HEK293 (cell line): ENCODE measurements around the gene NUDT4.

Source experiments
- CTCF ChIA-PET: fragments of 350-600 bp; formaldehyde crosslinking; extraction: SDS; loops from one replicate; lab custom pipeline; 2021; ENCODE audit warnings: antibody characterized with exemption; lab: Yijun Ruan, JAX
- POLR2A ChIA-PET: fragments of 300-600 bp; formaldehyde crosslinking; extraction: SDS; loops from one replicate; lab custom pipeline; 2020; ENCODE audit warnings: antibody characterized with exemption, inconsistent platforms; lab: Yijun Ruan, JAX
- H3K27ac ChIP-seq: fragments of 200-500 bp; sonication (Bioruptor generic); 2 replicates; pipeline ENCODE4 v1.5.1; 2014; ENCODE audit warnings: low read depth, low read length, control low read depth, inconsistent platforms; ENCODE audit errors: extremely low read depth
- H3K36me3 ChIP-seq, 2 experiments: fragments of 200-500 bp in 1 of 2; sonication (Bioruptor generic) in 1 of 2; 1 replicate in 1 of 2; 2 replicates in 1 of 2; pipeline ENCODE4 v1.5.1; 2014 to 2017; ENCODE audit warnings: inconsistent platforms in 2 of 2, low read length in 2 of 2; ENCODE audit not compliant: control insufficient read depth in 2 of 2, insufficient read depth in 1 of 2
- H3K4me1 ChIP-seq: fragments of 200-500 bp; sonication (Bioruptor generic); 2 replicates; pipeline ENCODE4 v1.5.1; 2014; ENCODE audit warnings: mild to moderate bottlenecking, low read length, inconsistent platforms; ENCODE audit not compliant: control insufficient read depth, insufficient read depth
- H3K4me3 ChIP-seq: 2 replicates; pipeline ENCODE4 v1.5.1; 2011; ENCODE audit warnings: low read depth, mild to moderate bottlenecking, control low read depth, low read length, moderate library complexity
- H3K9me3 ChIP-seq: fragments of 200-500 bp; sonication (Bioruptor generic); 2 replicates; pipeline ENCODE4 v1.5.1; 2014; ENCODE audit warnings: low read depth, low read length, inconsistent platforms; ENCODE audit not compliant: control insufficient read depth, insufficient read depth
- GFI1B ChIP-seq: fragments of 450-650 bp; formaldehyde crosslinking; IDR thresholded peaks from 2 replicates; pipeline ENCODE4 v1.5.1; 2016; ENCODE audit warnings: missing biosample characterization, missing genetic modification characterization
- IKZF3 ChIP-seq: fragments of 450-650 bp; IDR thresholded peaks from 2 replicates; pipeline ENCODE4 v1.5.0; 2018; ENCODE audit warnings: missing biosample characterization, mild to moderate bottlenecking, missing genetic modification characterization, moderate library complexity
- PRDM1 ChIP-seq: fragments of 450-650 bp; formaldehyde crosslinking; IDR thresholded peaks from 2 replicates; pipeline ENCODE4; 2016; ENCODE audit warnings: missing biosample characterization, missing genetic modification characterization
- TCF7L2 ChIP-seq: IDR thresholded peaks from 2 replicates; pipeline ENCODE4 v1.6.1; 2011; ENCODE audit warnings: low read depth, mild to moderate bottlenecking, inconsistent platforms, low read length, moderate library complexity, borderline replicate concordance
- ZNF157 ChIP-seq: fragments of 450-650 bp; formaldehyde crosslinking; IDR thresholded peaks from 2 replicates; pipeline ENCODE4 v1.5.1; 2016; ENCODE audit warnings: missing biosample characterization, missing genetic modification characterization
- ZNF175 ChIP-seq: fragments of 450-650 bp; formaldehyde crosslinking; IDR thresholded peaks from 2 replicates; pipeline ENCODE4 v1.5.1; 2016; ENCODE audit warnings: missing biosample characterization, missing genetic modification characterization
- ZNF223 ChIP-seq: fragments of 450-650 bp; formaldehyde crosslinking; IDR thresholded peaks from 2 replicates; pipeline ENCODE4 v1.5.1; 2016; ENCODE audit warnings: missing biosample characterization, missing genetic modification characterization
- ZNF24 ChIP-seq: fragments of 450-650 bp; formaldehyde crosslinking; IDR thresholded peaks from 2 replicates; pipeline ENCODE4 v1.5.1; 2016; ENCODE audit warnings: missing biosample characterization, missing genetic modification characterization
- ZNF335 ChIP-seq: fragments of 450-650 bp; formaldehyde crosslinking; conservative IDR thresholded peaks from 2 replicates; pipeline ENCODE4 v1.5.1; 2016; ENCODE audit warnings: missing biosample characterization, missing genetic modification characterization
- ZNF341 ChIP-seq: fragments of 450-650 bp; formaldehyde crosslinking; IDR thresholded peaks from 2 replicates; pipeline ENCODE4; 2016; ENCODE audit warnings: low read depth, missing biosample characterization, missing genetic modification characterization
- ZNF530 ChIP-seq: fragments of 450-650 bp; formaldehyde crosslinking; IDR thresholded peaks from 2 replicates; pipeline ENCODE4 v1.5.1; 2016; ENCODE audit warnings: low read depth, missing biosample characterization, missing genetic modification characterization
- ZNF585B ChIP-seq: fragments of 450-650 bp; formaldehyde crosslinking; IDR thresholded peaks from 2 replicates; pipeline ENCODE4 v1.5.1; 2016; ENCODE audit warnings: missing biosample characterization, missing genetic modification characterization
- ZNF629 ChIP-seq: fragments of 450-650 bp; formaldehyde crosslinking; IDR thresholded peaks from 2 replicates; pipeline ENCODE4 v1.5.1; 2017; ENCODE audit warnings: missing biosample characterization, missing genetic modification characterization
- TF ChIP-seq, protein P1 (sequence below): fragments of 450-650 bp; formaldehyde crosslinking; IDR thresholded peaks from 2 replicates; pipeline ENCODE4 v1.5.1; 2017; ENCODE audit warnings: missing biosample characterization, missing genetic modification characterization
- TF ChIP-seq, protein P2 (sequence below): fragments of 450-650 bp; formaldehyde crosslinking; IDR thresholded peaks from 2 replicates; pipeline ENCODE4 v1.5.1; 2017; ENCODE audit warnings: missing biosample characterization, missing genetic modification characterization
- TF ChIP-seq, protein P3 (sequence below): fragments of 450-650 bp; formaldehyde crosslinking; IDR thresholded peaks from 2 replicates; pipeline ENCODE4 v1.5.1; 2017; ENCODE audit warnings: missing biosample characterization, missing genetic modification characterization
- TF ChIP-seq, protein P4 (sequence below): fragments of 450-650 bp; IDR thresholded peaks from 2 replicates; pipeline ENCODE4 v1.5.1; 2018; ENCODE audit warnings: missing biosample characterization, mild to moderate bottlenecking, missing genetic modification characterization
- TF ChIP-seq, protein P5 (sequence below): fragments of 450-650 bp; formaldehyde crosslinking; IDR thresholded peaks from 2 replicates; pipeline ENCODE4 v1.5.1; 2016; ENCODE audit warnings: missing biosample characterization, missing genetic modification characterization

Gene NUDT4

DNA sequence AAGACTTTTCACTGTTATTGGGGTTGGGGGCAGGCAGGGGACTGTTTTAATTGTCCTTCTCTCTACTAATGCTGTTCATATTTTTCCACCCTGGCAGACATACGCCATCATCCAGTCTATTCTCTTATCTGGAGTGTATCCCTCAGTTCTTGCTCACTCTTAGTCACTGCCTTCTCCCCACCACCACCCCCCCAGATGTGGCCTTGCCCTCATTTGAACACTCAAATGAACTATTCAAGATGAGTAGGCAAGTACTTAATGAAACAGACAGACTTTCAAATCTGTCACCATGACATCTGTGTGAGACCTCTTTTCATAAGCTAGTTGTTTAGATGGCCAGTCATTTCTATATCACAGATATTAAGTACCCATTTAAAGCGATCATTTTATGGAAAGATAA, 10.1 kb downstream of the NUDT4 start (continued):
- no peak for TF ChIP-seq TCF7L2
- TF ChIP-seq, protein P1, sequence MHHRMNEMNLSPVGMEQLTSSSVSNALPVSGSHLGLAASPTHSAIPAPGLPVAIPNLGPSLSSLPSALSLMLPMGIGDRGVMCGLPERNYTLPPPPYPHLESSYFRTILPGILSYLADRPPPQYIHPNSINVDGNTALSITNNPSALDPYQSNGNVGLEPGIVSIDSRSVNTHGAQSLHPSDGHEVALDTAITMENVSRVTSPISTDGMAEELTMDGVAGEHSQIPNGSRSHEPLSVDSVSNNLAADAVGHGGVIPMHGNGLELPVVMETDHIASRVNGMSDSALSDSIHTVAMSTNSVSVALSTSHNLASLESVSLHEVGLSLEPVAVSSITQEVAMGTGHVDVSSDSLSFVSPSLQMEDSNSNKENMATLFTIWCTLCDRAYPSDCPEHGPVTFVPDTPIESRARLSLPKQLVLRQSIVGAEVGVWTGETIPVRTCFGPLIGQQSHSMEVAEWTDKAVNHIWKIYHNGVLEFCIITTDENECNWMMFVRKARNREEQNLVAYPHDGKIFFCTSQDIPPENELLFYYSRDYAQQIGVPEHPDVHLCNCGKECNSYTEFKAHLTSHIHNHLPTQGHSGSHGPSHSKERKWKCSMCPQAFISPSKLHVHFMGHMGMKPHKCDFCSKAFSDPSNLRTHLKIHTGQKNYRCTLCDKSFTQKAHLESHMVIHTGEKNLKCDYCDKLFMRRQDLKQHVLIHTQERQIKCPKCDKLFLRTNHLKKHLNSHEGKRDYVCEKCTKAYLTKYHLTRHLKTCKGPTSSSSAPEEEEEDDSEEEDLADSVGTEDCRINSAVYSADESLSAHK (tag by site-specific recombination): no peak

DNA sequence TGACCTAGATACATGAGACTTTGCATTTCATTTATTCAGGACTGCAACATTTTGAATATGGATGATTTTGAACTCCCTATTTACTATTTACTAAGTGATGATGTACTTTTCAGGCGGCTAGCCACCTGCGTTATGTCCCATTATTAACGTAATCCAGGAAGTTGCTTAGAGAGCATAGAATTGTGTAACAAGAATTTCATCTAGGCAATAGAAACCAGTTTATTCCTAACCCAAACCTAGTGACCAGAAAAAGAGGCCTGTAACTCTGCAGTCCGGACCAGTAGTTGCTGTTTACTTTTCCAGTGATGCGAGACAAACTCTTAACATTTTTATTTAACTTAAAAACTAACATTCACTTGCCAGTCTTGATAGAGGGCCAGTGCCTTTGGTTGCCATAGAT, 12.3 kb downstream of the NUDT4 start:
- ChIA-PET POLR2A (no interaction called here), CTCF (interaction anchor here (0.5 to 0.6 kb wide), 2 partner anchors 321 to 419 kb away, joined by 3 to 4 read pairs; no protein-coding TSS in a partner anchor)
- peaks cover 11% of the 10 kb centered on the region; the same call in 1 of the 2 replicates for H3K4me1 ChIP-seq
- no peak overlapping the region for H3K27ac ChIP-seq
- TF ChIP-seq, protein P2, sequence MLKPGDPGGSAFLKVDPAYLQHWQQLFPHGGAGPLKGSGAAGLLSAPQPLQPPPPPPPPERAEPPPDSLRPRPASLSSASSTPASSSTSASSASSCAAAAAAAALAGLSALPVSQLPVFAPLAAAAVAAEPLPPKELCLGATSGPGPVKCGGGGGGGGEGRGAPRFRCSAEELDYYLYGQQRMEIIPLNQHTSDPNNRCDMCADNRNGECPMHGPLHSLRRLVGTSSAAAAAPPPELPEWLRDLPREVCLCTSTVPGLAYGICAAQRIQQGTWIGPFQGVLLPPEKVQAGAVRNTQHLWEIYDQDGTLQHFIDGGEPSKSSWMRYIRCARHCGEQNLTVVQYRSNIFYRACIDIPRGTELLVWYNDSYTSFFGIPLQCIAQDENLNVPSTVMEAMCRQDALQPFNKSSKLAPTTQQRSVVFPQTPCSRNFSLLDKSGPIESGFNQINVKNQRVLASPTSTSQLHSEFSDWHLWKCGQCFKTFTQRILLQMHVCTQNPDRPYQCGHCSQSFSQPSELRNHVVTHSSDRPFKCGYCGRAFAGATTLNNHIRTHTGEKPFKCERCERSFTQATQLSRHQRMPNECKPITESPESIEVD (tag by site-specific recombination): 0 out of 2 replicates have a peak, but pooled peaks have one; percentile 13
- TF ChIP-seq, protein P3, sequence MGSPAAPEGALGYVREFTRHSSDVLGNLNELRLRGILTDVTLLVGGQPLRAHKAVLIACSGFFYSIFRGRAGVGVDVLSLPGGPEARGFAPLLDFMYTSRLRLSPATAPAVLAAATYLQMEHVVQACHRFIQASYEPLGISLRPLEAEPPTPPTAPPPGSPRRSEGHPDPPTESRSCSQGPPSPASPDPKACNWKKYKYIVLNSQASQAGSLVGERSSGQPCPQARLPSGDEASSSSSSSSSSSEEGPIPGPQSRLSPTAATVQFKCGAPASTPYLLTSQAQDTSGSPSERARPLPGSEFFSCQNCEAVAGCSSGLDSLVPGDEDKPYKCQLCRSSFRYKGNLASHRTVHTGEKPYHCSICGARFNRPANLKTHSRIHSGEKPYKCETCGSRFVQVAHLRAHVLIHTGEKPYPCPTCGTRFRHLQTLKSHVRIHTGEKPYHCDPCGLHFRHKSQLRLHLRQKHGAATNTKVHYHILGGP (tag by site-specific recombination): peak; percentile 92
- TF ChIP-seq, protein P4, sequence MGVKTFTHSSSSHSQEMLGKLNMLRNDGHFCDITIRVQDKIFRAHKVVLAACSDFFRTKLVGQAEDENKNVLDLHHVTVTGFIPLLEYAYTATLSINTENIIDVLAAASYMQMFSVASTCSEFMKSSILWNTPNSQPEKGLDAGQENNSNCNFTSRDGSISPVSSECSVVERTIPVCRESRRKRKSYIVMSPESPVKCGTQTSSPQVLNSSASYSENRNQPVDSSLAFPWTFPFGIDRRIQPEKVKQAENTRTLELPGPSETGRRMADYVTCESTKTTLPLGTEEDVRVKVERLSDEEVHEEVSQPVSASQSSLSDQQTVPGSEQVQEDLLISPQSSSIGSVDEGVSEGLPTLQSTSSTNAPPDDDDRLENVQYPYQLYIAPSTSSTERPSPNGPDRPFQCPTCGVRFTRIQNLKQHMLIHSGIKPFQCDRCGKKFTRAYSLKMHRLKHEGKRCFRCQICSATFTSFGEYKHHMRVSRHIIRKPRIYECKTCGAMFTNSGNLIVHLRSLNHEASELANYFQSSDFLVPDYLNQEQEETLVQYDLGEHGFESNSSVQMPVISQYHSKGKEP: 0 out of 2 replicates have a peak, but pooled peaks have one; percentile 32
- TF ChIP-seq GFI1B (tag by site-specific recombination): no peak
- H3K36me3 ChIP-seq: peaks cover 4 to 9% of the 10 kb centered on the region in 2 experiments; a peak in 2 of 3 replicates
- H3K4me3 ChIP-seq: no peak overlapping the region
- H3K9me3 ChIP-seq: no peaks in the 10 kb centered on the region

DNA sequence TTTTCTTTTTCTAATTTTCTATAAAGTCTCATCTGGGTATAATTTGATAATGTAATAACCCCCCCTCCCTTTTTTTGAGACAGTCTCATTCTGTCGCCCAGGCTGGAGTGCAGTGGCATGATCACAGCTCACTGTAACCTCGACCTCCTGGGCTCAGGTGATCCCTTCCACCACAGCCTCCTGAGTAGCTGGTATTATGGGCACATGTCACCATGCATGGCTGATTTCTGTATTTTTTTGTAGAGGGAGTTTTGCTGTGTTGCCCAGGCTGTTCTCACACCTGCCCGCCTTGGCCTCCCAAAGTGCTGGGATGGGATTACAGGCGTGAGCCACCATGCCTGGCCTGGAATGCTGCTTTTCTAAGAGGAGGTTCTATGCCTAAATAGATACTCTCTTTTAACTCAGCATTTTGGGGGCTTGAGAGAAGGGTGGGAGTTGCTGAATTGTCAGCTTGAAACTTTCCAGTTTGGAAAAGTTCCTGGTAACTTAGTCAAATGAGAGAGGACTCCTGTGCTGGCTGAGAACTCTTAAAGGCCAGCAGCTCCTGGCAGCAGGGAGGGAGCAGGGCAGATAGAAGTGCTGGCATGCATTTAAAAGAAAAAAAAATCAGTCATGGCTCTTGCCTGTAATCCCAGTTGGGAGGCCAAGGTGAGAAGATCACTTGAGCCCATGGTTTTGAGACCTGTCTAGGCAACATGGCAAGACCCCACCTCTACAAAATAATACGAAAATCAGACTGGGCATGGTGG, 13.0 kb downstream of the NUDT4 start:
- no peaks in the 10 kb centered on the region for H3K9me3 ChIP-seq
- TF ChIP-seq ZNF585B (tag by site-specific recombination) (peak; percentile 9; the same call in 1 of the 2 replicates), ZNF629 (no peak), ZNF341 (tag by site-specific recombination) (peak; percentile 41; the same call in 1 of the 2 replicates)
- TF ChIP-seq, all 188 proteins: peak for 2
- peaks cover 11% of the 10 kb centered on the region; the same call in 1 of the 2 replicates for H3K4me1 ChIP-seq
- no peak overlapping the region for H3K4me3 ChIP-seq
- ChIA-PET POLR2A (no interaction called here), CTCF (no interaction called here)
- peaks cover under 1 to 15% of the 10 kb centered on the region in 2 experiments; a peak in 2 of 3 replicates for H3K36me3 ChIP-seq
- no peak overlapping the region for H3K27ac ChIP-seq

DNA sequence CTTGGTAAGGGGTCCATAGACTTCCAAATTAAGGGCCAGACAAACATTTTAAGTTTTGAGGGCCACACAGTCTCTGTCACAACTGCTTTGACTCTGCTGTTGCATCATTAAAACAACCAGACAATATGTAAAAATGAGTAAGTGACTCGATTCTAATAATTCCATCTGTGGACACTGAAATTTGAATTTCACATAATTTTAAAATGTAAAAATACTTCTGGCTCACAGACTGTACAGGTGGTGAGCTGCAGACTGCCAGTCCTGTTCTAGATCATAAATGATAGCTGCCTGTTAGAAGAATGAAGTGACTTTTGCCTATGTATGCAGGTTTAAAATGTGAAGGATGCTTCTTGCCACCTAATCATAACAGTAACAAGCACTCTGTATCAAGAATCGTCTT, 15.7 kb downstream of the NUDT4 start:
- Histone ChIP-seq H3K27ac (no peak overlapping the region), H3K4me1 (peaks cover 11% of the 10 kb centered on the region; the same call in 1 of the 2 replicates), H3K36me3 (peaks cover 26 to 29% of the 10 kb centered on the region in 2 experiments; a peak in 2 of 3 replicates), H3K4me3 (no peak overlapping the region), H3K9me3 (no peaks in the 10 kb centered on the region)
- CTCF ChIA-PET: interaction anchor here (0.7 kb wide), 1 partner anchor 373 kb away, joined by 3 read pairs; no protein-coding TSS in a partner anchor
- POLR2A ChIA-PET: no interaction called here
- no peak for TF ChIP-seq ZNF24 (tag by site-specific recombination)
- no peak for TF ChIP-seq ZNF223 (tag by site-specific recombination)
- TF ChIP-seq ZNF530: no peak
- TF ChIP-seq IKZF3 (tag by site-specific recombination): no peak
- TF ChIP-seq, protein P5, sequence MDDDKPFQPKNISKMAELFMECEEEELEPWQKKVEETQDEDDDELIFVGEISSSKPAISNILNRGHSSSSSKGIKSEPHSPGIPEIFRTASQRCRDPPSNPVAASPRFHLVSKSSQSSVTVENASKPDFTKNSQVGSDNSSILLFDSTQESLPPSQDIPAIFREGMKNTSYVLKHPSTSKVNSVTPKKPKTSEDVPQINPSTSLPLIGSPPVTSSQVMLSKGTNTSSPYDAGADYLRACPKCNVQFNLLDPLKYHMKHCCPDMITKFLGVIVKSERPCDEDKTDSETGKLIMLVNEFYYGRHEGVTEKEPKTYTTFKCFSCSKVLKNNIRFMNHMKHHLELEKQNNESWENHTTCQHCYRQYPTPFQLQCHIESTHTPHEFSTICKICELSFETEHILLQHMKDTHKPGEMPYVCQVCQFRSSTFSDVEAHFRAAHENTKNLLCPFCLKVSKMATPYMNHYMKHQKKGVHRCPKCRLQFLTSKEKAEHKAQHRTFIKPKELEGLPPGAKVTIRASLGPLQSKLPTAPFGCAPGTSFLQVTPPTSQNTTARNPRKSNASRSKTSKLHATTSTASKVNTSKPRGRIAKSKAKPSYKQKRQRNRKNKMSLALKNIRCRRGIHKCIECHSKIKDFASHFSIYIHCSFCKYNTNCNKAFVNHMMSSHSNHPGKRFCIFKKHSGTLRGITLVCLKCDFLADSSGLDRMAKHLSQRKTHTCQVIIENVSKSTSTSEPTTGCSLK (tag by site-specific recombination): no peak
- TF ChIP-seq ZNF157 (tag by site-specific recombination): no peak
- no peak for TF ChIP-seq ZNF335 (tag by site-specific recombination)
- no peak for TF ChIP-seq ZNF341 (tag by site-specific recombination)
- no peak for TF ChIP-seq PRDM1 (tag by site-specific recombination)
- no peak for TF ChIP-seq ZNF175 (tag by site-specific recombination)
- no peak for TF ChIP-seq ZNF629
